NCI-H345 (cell line): ENCODE results near the gene KCNMA1.

ENCODE experiments used
- DNase-seq: peaks from one replicate; lab custom pipeline; 2025; lab: John Stamatoyannopoulos, UW

KCNMA1 gene

DNA sequence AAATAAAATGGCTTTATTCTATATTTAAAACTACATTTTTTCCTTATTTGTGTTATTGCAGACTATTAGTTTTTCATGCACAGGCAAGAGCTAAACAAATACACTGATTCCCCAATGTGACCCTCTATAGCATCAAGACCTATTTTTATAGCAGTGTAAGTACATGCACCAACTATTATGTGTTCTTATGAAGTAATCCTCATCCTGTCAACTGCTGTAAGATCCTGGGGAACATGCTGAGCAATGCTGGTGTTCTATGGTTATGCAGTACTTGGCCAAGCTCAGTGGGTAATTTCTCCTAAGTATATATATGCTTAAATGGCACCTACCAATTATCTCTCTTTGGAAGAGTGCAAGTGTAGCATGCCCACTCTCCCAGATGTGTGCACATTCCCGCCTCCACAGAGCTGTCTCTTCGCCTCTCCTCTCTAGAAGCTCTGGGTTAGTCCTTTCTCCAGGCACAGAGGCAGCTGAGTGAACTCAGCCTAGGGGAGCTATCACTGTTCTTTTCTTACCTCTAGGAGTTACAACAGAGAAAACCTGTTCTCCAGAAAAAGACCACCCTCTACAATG is 428.8 kb downstream of the KCNMA1 start:
- no peak for DNase-seq

DNA sequence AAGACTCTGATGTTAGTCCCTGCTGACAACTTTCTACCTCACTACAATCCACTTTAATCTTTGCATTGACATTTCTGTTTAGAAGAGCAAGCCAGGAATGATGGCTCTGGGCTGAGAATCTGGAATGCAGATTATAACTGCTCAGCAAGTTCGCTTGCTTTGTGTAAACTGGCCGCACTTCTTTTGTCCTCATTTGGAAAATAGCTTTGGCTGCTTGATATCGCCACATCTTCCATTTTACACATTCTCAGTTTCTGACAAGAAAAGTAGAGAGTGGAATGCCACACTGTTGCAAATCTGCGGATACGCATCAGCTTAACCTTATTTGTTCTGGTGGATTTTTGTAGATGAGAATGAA is 429.8 kb downstream of the KCNMA1 start:
- DNase-seq = no peak

DNA sequence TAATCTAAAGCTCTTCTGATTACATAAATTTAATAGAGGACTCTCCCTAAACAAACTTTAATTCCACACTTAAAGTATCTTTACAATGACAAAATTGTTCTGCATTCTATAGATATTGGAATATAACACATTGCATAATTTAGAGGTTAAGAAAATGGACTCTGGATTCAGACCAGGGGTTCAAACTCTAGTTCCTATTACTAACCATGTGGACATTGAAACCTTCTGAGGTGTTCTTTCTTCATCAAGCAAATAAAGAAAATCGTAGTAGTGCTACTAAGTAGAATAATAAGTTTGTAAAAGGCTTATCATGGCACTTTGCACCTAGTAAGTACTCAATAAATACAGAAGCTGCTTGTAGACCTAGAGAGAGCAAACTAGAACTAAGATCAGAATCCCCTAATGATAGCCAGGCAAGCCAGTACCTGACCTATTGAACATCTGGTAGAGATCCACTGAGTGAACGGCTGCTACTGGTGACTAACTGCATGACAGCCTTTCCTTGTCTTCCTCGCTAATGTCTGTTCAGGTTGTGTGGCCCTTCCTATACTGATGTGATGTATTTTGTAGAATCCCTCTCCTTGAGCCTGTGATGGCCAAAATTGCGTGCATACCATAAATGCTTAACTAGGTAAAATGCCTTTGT is 430.3 kb downstream of the KCNMA1 start:
- no peak for DNase-seq

DNA sequence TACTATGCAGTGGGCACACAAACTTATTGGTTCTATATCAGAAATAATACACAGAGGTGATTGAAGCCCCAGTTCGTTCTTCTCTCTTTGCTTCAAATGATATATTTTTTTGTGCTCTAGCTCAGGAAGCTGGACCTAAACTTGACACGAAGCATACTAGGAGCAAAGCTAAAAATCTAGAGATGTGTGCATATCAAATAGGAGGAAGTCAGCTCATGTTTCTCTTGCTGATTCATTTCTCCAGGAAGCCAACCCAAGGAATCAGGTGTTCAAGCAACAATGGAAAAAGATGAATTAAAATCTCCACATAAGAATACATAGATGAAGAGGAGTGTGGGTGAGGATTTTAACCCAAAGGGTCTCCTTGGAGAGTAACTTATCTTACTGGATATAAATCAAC is 432.5 kb downstream of the KCNMA1 start:
- no peak for DNase-seq

DNA sequence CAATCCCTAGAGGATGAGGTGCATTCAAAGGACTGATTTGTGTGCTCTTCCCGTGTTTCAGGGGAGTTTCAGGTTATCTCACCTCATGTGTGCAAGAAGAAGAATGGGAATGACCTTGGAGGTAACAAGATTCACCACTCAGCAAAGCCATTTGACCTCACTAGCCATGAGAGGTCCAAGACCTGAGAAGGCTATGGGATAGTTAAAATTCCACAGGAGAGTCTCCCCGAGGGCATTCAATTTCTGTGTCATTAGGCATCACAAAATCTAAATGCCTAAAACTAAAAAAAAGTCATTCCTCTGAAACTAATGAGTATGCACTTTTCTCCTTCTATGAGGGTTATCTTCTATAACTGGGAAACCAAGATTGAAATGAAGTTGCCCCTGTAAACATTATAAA is 433.4 kb downstream of the KCNMA1 start:
- DNase-seq = no peak

DNA sequence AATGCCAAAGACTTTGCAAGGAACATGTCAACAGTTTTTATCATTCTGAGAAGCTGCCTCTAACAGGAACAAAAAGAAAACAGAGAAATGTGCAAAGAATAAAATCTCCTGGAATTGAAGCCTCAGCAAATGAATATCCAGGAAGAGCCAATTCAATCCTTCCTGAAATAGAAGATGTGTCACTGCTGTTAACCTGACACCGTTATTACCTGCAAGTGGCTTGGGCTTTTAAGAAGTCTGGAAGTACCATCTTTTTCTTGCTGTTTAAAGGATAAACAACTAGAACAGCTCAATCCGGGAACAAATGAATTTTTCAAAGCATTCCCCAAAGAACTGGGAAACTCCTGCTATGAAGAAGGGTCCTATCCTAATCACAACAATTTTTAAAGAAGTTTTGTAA is 434.8 kb downstream of the KCNMA1 start:
- DNase-seq = no peak

DNA sequence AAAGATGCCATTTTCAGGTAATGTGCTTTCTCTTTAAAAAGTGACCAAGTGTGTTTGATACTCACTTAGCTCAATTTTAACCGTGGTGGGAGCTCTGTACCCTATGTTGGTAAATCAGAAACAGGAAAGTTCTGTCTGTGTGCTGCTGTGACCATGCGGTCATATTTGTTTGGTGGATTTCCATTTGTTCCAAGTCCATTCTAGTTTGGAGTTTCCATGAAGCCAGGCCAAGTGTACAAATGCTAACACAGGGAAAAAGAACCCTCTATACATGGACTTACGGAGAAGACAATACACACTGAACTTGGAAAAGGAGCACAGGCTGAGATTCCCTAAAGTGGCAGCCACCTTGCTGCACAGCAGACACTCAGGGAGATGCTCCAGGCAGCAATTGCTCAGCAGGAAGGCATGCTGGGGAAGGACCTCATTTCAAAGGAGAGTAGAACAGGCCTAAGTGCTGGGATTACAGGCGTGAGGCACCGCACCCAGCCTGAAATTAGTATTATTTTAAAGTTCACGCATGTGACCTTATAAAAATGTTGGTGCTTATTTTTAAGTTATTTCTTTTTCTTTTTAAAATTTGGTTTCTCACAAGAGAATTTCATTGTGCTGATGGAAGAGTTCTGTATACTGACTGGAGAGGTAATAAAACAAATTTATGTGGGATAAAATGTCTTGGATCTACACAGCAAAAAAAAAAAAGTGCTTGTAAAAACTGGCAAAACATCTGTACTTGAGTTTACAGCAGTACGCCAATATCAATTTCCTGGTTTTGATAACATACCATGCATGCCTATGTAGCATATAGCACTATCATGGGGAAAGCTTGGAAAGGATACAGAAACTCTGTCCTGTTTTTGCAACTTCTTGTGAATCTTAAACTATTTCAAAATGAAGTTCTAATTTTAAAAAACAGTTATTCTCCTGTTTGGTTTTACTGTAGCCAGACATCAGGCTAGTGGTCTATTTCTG is 436.2 kb downstream of the KCNMA1 start:
- no peak for DNase-seq

DNA sequence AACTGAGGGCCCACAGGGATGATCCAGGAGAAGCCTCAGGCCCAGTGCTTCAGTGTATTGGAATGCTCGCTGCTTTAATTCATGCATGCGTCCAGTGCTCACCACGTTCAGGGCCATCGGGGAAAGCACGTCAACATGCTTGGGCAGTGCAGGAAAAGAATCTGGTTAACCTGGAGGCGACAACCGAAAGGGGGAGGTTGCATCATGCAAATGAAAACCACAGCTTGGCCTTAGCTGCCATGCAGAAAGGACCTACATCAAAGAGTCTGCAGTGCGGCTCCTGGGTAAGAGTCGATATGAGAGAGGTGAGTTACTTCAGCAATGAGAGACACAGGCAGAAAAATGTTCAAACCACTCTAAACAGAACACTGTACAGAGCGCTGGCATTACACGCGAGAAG is 440.1 kb downstream of the KCNMA1 start:
- DNase-seq = no peak

DNA sequence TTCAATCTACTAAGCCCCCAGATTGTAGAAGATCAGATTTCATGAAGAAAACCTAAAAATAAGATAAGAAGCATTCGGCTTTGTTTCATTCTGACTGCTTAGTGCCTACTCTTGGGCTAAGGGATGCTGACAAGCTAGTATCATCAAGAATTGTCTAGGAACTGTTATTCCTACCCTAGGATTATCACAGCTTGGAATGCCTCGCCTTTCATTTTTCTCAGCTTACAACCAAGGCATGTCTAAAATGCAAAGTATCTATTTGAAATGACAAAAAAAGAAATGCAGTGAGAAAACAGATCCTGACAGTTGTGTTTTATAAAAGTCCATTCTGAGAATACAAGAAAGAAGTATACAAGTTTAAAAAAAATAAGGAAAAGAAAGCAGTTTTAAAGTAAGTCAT is 441.0 kb downstream of the KCNMA1 start:
- no peak for DNase-seq

DNA sequence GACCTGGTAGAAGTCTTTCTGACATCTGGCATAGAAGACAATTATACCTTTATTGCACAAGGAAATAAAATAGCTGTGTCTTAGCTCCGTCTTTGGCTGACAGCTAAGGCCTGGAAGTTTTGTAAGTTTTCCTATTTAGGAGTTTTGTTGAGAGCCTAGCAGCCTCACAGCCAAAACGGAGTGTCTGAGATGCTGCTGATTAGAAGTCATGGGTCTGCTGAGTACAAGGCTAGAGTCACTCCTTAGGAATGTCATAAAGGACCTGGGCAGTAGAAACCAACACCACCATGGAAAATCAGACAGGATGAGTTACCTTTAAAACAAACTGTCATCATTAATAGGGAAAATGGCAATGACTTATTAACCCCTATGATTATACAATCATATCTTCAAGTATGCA is 442.5 kb downstream of the KCNMA1 start:
- no peak for DNase-seq

DNA sequence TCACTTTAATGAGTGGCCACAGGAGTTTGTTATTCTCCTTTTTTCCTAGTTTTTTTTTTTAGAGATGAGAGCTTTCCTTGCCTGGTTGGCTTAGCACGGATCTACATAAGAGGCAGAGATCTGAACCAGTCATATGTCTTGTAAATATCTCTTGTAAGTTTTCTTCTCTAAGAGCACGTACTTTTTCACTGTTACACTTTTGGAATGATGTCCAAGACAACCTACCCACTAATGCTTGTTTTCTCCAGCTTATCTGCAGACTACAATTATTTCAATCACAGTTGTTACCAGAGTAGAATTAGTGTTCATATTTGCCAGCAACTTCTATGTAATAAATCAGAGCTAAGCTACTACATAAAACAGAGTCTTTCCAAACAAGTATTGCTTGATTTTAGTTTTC is 444.6 kb downstream of the KCNMA1 start:
- DNase-seq = no peak

DNA sequence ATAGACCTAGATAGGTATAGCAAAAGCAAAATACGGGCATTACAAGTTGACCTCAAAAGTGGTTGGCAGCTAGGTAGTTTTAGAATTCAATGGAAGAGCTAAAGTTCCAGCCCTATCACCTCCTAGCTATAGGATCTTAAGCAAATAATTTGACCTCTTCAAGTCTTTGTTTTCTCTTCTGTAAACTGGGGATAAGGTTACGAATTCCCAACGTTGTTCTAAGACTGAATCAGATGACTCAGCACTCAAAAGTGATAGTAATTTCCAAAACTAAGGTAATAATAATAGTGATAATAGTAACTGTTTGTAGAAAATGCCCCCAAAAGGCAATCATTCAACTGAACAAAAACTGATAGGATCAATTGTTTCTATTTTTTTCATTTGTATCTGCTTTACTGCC is 445.2 kb downstream of the KCNMA1 start:
- DNase-seq = no peak

DNA sequence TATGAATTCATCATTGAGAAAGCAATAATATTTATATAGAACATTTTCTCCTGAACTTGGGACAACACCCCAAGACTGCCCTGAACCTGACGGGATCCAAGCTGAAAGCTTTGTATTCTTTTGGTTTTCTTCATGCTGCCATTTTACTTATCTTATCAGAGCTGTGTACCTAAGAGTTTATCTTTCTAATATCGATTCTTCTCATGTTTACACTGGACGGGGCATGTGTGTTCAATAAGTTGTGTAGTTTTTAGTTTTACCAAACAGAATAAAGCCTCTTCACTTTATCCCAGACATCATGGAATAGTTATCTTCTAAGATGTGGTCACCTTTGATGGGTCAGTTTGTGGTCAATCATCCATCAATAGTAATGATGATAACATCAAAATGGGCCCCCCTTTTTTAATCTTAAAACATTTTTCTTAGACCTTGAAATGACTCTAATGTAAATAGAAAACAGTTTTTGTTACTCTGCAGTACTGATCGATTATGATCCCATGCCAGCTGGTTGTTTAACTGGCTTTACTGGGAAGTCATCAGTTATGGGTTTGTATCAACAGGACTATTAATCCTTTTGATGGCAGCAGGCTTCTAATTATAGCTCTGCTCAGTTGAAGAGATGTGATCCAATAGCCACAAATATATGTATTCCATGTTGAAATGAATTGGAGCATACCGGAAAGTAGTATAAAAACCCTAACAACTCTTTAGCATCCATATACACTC is 446.1 kb downstream of the KCNMA1 start:
- DNase-seq = no peak

DNA sequence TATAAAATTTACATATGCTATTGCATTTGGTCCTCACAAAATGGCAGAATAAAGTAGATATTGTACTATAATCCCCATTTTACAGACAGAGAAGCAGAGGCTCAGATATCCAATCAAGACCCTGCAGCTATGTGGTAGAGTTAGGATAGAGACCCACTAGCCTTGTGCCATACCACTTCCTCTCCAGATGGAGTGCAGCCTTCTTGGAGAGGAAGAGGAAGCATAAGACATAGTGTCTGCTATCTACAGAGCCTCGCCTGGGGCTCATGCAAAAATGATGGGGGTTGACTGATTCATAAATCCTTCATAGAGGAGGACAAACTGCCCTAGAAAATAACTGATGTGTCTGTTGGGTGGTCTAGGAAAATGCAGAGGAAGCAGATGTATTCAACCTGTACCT is 447.3 kb downstream of the KCNMA1 start:
- DNase-seq = no peak

DNA sequence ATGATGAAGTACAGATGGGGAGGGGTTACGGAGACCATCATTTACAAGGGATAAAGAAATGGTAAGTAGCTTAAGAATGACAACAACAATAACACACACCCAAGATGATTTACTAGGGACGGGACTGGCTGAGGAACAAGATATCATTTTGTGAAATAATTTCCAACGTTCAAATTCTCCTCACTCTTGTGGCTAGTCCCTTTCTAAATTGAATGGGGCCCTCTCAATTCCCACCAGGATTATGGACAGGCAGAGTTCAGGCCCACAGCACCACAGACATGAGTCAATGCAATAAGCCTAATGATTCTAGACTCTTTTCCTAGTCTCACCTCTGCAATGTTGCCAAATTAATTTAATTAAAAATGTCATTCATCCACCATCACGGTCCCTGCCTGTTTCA is 448.1 kb downstream of the KCNMA1 start:
- no peak for DNase-seq

DNA sequence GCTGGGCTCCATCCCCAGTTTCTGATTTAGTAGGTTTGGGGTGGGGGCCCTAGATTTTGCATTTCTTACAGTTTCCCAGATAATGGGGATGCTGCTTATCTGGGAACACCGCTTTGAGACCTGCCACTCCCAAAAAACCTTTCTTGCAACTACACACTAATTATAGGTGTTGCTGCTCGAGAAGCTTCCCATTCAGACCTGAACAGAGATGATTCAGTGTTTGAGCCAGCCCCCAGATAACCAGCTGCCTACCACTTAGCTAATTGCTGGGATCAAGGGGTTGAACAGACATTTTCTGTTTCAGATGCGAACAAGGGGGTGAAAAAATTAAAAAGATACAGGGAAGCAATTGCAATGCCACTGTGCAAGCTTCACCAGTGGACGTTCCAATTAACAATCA is 448.5 kb downstream of the KCNMA1 start:
- DNase-seq = no peak

DNA sequence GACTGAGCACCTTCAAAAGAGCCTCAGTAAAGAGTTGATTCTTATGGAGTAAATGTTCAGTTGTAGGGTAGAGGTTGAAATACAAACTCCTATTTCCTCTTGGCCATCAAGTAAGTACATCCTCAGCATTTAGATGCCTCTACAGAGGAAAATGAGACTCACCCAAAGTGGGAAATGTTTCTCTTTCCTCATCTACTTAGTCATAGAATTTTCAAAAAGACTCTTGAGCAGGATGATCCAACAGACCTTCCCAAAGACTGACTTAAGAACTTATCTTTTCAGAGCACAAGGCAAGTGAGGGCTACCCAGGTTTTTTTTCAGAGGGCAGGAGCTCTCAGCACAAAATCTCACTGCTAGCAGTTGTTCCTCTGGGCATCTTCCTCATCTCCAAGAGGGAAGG is 449.1 kb downstream of the KCNMA1 start:
- DNase-seq = no peak

DNA sequence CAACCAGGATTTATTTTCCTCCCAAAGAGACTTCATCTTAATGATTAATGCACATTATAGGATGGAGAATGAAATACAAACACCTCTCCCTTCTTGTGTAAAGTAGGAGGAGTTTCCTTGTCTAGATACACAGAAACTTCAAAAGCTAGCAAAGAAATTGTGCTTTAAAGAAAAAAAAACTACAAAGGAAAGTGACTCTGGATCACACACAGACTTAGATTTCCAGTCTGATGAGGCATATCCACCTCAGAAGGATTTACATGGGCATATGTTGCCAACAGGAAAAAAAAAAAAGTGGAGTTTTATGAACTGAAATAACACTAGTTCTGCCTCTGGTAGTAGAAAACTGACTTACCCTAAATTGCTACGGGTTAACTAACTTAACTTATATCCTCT is 449.6 kb downstream of the KCNMA1 start:
- DNase-seq = no peak

DNA sequence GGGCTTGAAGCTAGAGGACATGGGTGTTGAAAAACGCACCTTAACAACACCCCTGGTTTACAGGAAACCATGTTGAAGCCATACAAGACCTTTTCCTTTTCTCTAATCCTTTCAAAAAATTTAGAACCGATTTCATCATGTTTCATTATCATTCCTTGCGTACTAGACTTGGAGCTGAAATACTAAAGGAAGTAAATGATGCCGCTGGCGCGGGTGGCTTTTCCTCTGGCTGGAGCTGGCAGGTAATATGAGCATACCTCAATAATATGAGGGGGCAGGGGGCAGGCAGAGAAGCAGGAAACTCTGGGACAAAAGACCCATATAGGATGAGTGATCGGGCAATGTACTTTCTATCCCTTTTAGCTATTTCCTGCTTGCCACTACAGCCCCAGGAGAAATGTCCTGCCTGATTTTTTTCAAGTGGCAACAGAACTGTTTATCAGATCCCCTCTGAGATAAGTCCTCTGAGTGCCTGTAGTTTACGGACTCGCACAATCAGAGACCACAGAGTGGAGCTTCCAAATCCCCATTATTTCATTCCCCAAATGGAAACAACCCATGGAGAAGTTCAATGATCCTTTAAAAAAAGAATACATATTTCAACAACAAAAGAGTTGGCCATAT is 450.1 kb downstream of the KCNMA1 start:
- DNase-seq = no peak

DNA sequence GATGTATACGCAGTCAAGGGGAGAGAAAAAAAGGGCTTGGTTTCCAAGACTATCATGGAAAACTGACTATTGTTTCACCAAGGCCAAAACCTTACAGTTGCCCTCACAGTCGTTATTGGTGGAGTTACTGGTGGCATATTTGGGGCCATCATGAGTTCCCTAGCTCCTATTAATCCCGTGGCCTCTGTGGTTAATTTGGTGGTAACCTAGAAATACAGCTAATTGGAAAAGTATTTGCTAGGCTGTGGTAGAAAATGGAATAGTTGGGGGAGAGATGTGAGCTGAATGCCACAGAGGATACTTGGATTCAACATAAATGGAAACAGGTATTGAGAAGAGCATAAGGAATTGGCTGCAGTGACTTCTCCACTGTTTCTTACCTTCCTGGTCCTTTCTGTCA is 450.7 kb downstream of the KCNMA1 start:
- no peak for DNase-seq

DNA sequence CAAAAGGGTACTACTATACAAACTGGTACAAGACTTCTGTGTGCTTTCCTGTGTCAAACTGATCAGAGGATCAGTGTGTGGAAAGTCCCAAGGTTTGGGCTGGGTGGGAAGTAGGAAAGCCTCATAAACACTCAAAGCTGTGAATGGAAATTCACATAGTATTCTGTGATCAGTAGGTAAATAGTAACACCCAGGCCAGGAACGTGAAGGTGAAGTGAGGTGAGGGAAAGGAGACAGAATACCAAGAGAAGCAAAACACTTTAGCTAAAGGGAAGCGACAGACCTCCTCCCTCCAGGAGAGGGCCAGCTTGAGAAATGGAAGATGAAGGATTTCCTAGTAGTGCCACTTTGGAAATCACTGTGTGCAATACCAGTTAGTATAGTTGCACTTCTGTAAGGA is 451.9 kb downstream of the KCNMA1 start:
- no peak for DNase-seq

DNA sequence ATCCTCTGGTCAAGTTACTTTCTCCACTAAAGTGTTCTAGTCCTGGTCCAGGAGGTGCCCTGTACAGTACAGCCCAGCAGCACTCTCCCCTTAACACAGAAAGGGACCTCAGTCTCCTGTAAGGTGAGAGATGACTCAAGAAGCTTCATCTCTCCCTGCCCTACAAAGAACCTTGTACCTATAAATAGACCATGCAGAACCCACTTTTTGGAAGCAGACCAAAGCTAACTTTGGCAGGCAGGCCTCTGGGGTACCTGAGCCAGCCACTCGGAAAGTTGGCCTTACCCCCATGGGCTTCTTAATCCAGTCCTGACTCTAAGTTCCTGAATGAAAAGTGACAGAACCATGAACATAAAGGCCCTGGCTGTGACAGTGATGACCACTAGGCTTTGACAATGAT is 454.8 kb downstream of the KCNMA1 start:
- no peak for DNase-seq
